Testis (tissue), 2 donors: ENCODE measurements around the gene CASP4.

Experiments used
- CTCF ChIP-seq, 3 experiments: fragments of 450-650 bp in 2 of 3; fragments of 200-600 bp in 1 of 3; sonication (generic) in 1 of 3; IDR thresholded peaks; one replicate each; pipeline ENCODE4 v1.5.1; 2016 to 2019; ENCODE audit warnings: antibody characterized with exemption in 3 of 3, mild to moderate bottlenecking in 2 of 3, moderate library complexity in 1 of 3
- POLR2A ChIP-seq: fragments of 450-650 bp; IDR thresholded peaks from one replicate; pipeline ENCODE4 v1.6.1; 2017; ENCODE audit warnings: antibody characterized with exemption, mild to moderate bottlenecking, moderate library complexity

DNA sequence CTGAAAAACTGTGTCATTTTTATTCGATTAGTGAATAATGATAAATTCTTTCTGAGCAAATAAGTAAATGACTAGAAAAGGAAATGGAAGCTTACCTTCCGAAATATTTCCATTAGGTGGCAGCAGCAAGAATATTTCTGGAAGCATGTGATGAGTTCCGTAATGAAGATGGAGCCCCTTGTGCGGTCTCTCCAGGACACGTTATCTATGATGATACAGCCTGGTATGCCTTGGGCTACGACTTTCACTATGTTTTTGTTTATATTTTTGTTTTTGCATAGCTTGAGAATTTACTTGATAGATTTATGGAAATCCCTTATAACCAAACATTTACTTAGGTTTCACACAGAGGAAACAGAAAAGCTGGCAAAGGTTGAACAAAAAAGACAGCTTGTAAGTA lies 28.9 kb upstream of the CASP4 start:
- TF ChIP-seq CTCF (IDR thresholded peaks at IDR 0.05) = no peak
- TF ChIP-seq POLR2A = no peak
